GM19025 (cell line): ENCODE results near the gene PHF13.
"Not testable (repeated sequence)": the region's sequence is repeated elsewhere in the genome, so short reads cannot be mapped to it uniquely, and the experiment has no call there.

ENCODE experiments used
- ATAC-seq: cut with Tn5 transposase; IDR thresholded peaks from one replicate; pipeline ENCODE4 v1.9.1; 2021; ENCODE audit warnings: mild to moderate bottlenecking, low read depth, moderate library complexity; ENCODE audit not compliant: unreplicated experiment

Gene PHF13

GRCh38 chr1:6653436-6654290, 40.1 kb downstream of the PHF13 start:
- no peak for ATAC-seq

- ATAC-seq: no peak
These were observed 43.6 kb downstream of the PHF13 start for GRCh38 chr1:6657138-6657537.

GRCh38 chr1:6658359-6659060, 45.0 kb downstream of the PHF13 start:
- no peak for ATAC-seq

- ATAC-seq: no peak
These were observed 47.0 kb downstream of the PHF13 start for GRCh38 chr1:6660415-6661049.

- ATAC-seq: not testable (repeated sequence)
These were observed 48.9 kb downstream of the PHF13 start for GRCh38 chr1:6662468-6662867.

GRCh38 chr1:6666696-6667095, 53.2 kb downstream of the PHF13 start:
- no peak for ATAC-seq

GRCh38 chr1:6667139-6667538, 53.6 kb downstream of the PHF13 start:
- ATAC-seq: no peak

- ATAC-seq: no peak
These were observed 55.0 kb downstream of the PHF13 start for GRCh38 chr1:6668503-6668902.

- ATAC-seq: no peak
These were observed 59.0 kb downstream of the PHF13 start for GRCh38 chr1:6672558-6672957.
